ENCODE data around the gene TOX2. TPM values are rescaled to one million over a fixed set of nuclear protein-coding genes. Genes with fewer than 3 reads are reported as not detected.

TOX2 gene
- total RNA-seq, 4 donors from 2014 or later = 0.20 to 0.42 TPM; not detected in 2

DNA sequence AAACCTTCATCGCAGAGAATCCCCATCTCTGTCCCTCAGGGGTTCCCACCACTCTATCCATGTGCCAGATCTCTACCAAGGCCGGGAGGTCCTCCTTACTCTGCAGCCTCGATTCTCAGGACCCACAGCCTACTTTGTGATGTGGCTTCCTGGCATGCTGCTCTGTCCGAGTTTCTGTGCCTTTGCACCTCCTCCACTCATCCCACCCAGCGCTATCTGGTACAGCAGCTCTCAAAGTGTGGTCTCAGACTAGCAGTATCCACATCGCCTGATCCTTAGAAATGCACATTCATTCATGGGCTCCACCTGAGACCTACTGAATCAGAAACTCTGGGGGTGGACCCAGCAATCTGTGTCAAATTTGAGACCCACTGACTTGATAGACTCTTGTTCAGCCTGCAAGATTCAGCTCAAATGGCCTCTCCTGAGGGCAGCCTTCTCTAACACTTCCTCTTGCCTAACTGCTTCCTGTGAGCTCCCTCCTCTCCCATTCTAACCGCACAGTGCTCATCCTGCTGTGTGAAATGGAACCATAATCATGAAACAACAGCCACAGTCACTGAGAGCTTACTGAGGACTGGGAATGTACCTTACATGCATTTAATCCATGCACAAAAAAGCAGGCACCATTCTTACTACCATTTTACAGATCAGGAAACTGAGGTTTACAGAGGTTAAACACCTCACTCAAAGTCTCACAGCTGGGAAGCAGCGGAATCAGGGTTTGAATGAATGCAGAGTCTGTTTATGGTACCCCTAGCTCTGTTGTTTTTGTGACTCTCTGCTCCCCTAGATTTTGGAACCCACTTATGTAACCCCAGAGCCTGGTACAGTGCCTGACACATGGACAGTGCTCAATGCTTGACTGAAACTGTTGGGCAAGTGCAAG, 202.9 kb downstream of the TOX2 start:
- H3K4me3 ChIP-seq = no peak overlapping the region
- intact Hi-C loops (cut with DNase I; ENCODE audit: low total_unique reads) = loop anchor here (2.0 kb wide), 1 partner anchor 37 kb away; no protein-coding TSS in a partner anchor
- TF ChIP-seq POLR2A (IDR thresholded peaks at IDR 0.05) = no peak
- TF ChIP-seq, protein P1, sequence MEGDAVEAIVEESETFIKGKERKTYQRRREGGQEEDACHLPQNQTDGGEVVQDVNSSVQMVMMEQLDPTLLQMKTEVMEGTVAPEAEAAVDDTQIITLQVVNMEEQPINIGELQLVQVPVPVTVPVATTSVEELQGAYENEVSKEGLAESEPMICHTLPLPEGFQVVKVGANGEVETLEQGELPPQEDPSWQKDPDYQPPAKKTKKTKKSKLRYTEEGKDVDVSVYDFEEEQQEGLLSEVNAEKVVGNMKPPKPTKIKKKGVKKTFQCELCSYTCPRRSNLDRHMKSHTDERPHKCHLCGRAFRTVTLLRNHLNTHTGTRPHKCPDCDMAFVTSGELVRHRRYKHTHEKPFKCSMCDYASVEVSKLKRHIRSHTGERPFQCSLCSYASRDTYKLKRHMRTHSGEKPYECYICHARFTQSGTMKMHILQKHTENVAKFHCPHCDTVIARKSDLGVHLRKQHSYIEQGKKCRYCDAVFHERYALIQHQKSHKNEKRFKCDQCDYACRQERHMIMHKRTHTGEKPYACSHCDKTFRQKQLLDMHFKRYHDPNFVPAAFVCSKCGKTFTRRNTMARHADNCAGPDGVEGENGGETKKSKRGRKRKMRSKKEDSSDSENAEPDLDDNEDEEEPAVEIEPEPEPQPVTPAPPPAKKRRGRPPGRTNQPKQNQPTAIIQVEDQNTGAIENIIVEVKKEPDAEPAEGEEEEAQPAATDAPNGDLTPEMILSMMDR (IDR thresholded peaks at IDR 0.05 in 4 of 5, conservative IDR thresholded peaks at IDR 0.05 in 1 of 5) = no peak
- H3K27me3 ChIP-seq = no peaks in the 10 kb centered on the region
- peak overlapping the region; percentile 24 to 74 (median 40) for H3K27ac ChIP-seq
- in situ Hi-C loops (cut with MboI; ENCODE audit: low sequenced_read_pairs in 4 of 4) = loop anchor here (5.0 to 25.0 kb wide), 4 partner anchors 70 to 195 kb away; partner anchors contain the start of genes FITM2 (in 3 of the 4) and JPH2 (in 1 of the 4)
- ATAC-seq = no peak
- H3K36me3 ChIP-seq = no peaks in the 10 kb centered on the region
- H3K9me3 ChIP-seq = no peaks in the 10 kb centered on the region
- no peak for DNase-seq
- H3K4me1 ChIP-seq = peaks cover 26 to 29% of the 10 kb centered on the region in 2 donors

DNA sequence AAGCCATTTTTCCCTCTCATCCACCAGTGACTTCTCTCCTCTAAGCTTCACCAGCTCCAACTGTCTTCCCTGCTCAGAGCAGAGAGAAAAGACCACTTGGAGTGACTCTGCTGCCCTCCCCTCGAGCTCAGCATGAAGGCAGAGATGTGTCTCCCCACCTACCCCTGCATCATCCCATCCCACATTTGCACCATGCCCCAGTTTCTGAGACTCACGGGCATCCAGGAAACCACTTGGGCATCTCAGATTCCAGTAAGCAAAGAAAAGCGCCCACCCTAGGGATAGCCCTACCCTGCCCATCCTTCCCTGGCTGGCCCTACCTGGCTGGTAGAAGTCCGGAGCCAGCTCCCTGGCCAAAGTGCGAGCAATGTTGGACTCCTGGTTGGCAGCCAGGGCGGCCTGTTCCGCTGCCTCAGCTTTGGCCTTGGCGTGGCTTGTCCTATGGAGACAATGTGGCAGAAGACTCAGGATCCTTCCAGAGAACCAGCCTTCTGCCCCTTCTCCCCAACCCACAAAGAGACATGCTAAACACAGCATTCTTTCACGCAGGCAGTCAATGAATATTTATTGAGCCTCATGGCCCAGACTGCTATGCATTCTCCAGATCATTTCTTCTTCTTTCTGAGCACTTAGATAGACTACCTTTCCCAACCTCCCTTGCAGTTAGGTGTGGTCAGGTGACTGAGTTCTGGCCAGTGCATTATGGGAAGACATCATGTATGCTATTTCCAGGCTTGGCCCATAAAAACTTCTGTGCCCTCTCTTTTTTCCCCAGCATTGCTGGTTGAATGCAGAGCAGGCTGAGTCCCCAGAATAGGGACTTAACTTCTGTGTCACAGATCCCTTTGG, 203.8 kb downstream of the TOX2 start:
- DNase-seq = no peak
- in situ Hi-C loops (cut with MboI; ENCODE audit: low sequenced_read_pairs in 4 of 4) = loop anchor here (5.0 to 25.0 kb wide), 4 partner anchors 69 to 194 kb away; partner anchors contain the start of genes FITM2 (in 3 of the 4) and JPH2 (in 1 of the 4)
- ATAC-seq = no peak
- Histone ChIP-seq H3K36me3 (no peaks in the 10 kb centered on the region), H3K4me3 (no peak overlapping the region), H3K9me3 (no peaks in the 10 kb centered on the region), H3K27ac (peak overlapping the region; percentile 10 to 74 (median 24)), H3K4me1 (peaks cover 34 to 37% of the 10 kb centered on the region in 2 donors), H3K27me3 (no peaks in the 10 kb centered on the region)
- intact Hi-C loops (cut with DNase I; ENCODE audit: low total_unique reads) = no loop called here
- no peak for TF ChIP-seq POLR2A (IDR thresholded peaks at IDR 0.05)
- TF ChIP-seq, protein P1 (IDR thresholded peaks at IDR 0.05 in 4 of 5, conservative IDR thresholded peaks at IDR 0.05 in 1 of 5) = no peak

Other genes with a start within 250 kb of the TOX2 start
- under 1 TPM in 1 of 4 donors, not detected in 3; 0.55 TPM for gene MYBL2, start 247.7 kb upstream of the TOX2 start, total RNA-seq
- not detected for gene GTSF1L, start 187.8 kb upstream of the TOX2 start, total RNA-seq

Measured in gastrocnemius medialis (tissue), 4 donors.